ENCODE results near the gene SLC37A2. TPM values are rescaled to one million over a fixed set of nuclear protein-coding genes. Genes with fewer than 3 reads are reported as not detected.
A peak's percentile ranks its signal among the peaks of the same experiment; 100 is the strongest.
"Not testable (repeated sequence)": the region's sequence is repeated elsewhere in the genome, so short reads cannot be mapped to it uniquely, and the experiment has no call there.

The SLC37A2 gene
- total RNA-seq = 0.04 and 1.0 TPM in 2 replicates
- 0.22 and 0.98 TPM in 2 replicates for polyA plus RNA-seq

DNA sequence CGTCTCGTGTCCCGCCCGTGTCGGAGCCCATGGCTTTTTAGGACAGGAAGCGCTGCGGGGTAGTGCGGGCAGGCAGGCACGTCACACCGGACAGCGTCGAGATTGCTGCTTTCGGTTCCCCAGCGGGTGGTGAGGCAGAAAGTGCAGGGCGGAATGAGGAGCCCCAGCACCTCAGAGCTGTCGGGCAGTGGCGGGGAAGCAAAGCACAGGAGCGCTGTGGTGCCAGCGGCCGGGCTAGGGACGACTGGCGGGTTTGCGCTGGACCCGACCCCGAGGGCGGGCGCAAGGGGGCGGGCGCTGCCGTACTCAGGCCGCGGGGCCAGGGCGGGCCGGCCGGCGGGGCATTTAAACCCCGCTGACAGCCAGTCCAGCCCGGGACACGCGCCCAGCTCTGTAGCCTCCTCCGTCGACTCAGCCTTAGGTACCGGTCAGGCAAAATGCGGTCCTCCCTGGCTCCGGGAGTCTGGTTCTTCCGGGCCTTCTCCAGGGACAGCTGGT, at the start of gene SLC37A2:
Gene SLC37A2, plus strand, starts transcription at position 375 of the 498 bp plus-strand sequence. Its CDS starts 63 bp downstream, at position 438.
- Histone ChIP-seq H3K27ac (no peak within 1 kb of the TSS), H3K9me3 (ENCODE audit: low read depth) (no peaks in the 10 kb centered on the region), H3K4me1 (ENCODE audit: low read depth) (no peaks in the 10 kb centered on the region), H3K27me3 (peaks cover 65% of the 10 kb centered on the region), H3K4me3 (peak within 1 kb of the TSS; percentile 41), H3K36me3 (no peaks in the 10 kb centered on the region)
- TF ChIP-seq, protein P1, sequence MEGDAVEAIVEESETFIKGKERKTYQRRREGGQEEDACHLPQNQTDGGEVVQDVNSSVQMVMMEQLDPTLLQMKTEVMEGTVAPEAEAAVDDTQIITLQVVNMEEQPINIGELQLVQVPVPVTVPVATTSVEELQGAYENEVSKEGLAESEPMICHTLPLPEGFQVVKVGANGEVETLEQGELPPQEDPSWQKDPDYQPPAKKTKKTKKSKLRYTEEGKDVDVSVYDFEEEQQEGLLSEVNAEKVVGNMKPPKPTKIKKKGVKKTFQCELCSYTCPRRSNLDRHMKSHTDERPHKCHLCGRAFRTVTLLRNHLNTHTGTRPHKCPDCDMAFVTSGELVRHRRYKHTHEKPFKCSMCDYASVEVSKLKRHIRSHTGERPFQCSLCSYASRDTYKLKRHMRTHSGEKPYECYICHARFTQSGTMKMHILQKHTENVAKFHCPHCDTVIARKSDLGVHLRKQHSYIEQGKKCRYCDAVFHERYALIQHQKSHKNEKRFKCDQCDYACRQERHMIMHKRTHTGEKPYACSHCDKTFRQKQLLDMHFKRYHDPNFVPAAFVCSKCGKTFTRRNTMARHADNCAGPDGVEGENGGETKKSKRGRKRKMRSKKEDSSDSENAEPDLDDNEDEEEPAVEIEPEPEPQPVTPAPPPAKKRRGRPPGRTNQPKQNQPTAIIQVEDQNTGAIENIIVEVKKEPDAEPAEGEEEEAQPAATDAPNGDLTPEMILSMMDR (IDR thresholded peaks at IDR 0.05; ENCODE audit: low read depth, low read length) = peak; percentile 18
- DNase-seq (ENCODE audit: low read depth in 1 of 2, low spot score in 1 of 2) = peak; percentile 68 to 83

DNA sequence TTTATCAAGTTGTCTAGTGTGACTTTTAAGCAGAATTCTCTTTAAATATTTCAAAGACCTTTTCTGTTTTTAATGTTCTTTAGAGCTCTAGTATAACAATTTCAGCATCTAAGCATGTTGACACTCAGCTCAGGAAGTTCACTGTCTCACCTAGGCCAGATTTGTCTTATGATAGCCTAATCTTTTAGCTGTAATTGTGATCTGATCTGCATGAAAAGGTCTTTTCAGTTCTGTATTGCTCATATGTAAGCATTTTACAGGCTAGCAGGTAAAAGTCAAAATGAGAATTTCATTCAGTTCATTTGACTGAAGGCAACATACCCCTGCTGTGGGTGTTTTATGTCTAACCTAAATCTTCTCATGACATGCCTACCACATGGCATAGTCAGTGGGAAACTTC, 46.7 kb upstream of the SLC37A2 start:
- DNase-seq (ENCODE audit: low read depth in 1 of 2, low spot score in 1 of 2) = no peak
- H3K27me3 ChIP-seq = no peaks in the 10 kb centered on the region

DNA sequence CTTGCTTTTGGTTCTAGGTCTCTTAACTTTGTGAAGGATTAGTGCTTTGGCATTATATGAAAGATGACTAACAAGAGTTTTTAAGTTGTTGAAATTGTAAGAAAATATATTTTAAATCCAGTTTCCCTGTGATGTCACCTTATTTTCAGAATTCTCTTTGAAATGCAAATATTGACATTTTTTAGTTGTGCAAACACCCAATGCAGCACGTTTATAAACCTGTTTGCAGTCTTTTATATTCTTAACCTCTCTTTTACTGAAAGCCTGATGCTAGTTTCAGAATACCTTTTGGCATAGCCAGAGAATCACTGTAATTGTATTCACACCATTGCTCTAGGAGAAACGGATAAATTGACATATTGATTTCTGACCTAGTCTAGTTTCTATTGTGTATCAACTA, 42.8 kb upstream of the SLC37A2 start:
- Histone ChIP-seq H3K9me3 (ENCODE audit: low read depth) (no peaks in the 10 kb centered on the region), H3K36me3 (no peaks in the 10 kb centered on the region)
- TF ChIP-seq, protein P1 (IDR thresholded peaks at IDR 0.05; ENCODE audit: low read depth, low read length) = no peak

More for the DNA sequence above, 46.7 kb upstream of the SLC37A2 start:
- TF ChIP-seq, protein P1 (IDR thresholded peaks at IDR 0.05; ENCODE audit: low read depth, low read length) = no peak
- Histone ChIP-seq H3K9me3 (ENCODE audit: low read depth) (no peaks in the 10 kb centered on the region), H3K4me3 (no peak overlapping the region), H3K4me1 (ENCODE audit: low read depth) (no peaks in the 10 kb centered on the region), H3K27ac (no peak overlapping the region), H3K36me3 (no peaks in the 10 kb centered on the region)

DNA sequence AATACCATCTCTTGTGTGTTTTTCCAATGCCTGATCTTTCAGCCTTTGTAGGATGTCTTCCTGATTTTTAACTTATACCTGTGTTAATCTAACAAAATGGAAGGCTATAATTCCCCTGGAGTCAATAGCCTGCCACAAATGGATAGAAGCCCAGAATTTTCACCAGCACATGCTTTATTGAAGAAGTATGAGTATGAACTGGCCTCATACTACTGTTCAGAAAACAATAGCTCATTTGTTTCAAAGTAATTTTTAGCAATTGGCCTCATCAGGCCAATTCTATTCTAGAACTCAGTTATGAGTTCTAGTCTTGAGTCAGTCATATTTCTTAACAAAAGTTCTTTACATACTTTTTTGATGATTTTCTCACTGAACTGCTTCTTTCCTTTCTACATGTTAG, 40.6 kb upstream of the SLC37A2 start:
- no peak overlapping the region for H3K27ac ChIP-seq
- no peaks in the 10 kb centered on the region for H3K4me1 ChIP-seq (ENCODE audit: low read depth)
- H3K4me3 ChIP-seq = no peak overlapping the region
- DNase-seq (ENCODE audit: low read depth in 1 of 2, low spot score in 1 of 2) = no peak
- no peaks in the 10 kb centered on the region for H3K27me3 ChIP-seq
- TF ChIP-seq, protein P1 (IDR thresholded peaks at IDR 0.05; ENCODE audit: low read depth, low read length) = no peak
- H3K9me3 ChIP-seq (ENCODE audit: low read depth) = no peaks in the 10 kb centered on the region
- H3K36me3 ChIP-seq = no peaks in the 10 kb centered on the region

More for the DNA sequence above, 42.8 kb upstream of the SLC37A2 start:
- H3K27ac ChIP-seq = no peak overlapping the region
- no peak for DNase-seq (ENCODE audit: low read depth in 1 of 2, low spot score in 1 of 2)
- H3K27me3 ChIP-seq = no peaks in the 10 kb centered on the region
- no peaks in the 10 kb centered on the region for H3K4me1 ChIP-seq (ENCODE audit: low read depth)
- no peak overlapping the region for H3K4me3 ChIP-seq

DNA sequence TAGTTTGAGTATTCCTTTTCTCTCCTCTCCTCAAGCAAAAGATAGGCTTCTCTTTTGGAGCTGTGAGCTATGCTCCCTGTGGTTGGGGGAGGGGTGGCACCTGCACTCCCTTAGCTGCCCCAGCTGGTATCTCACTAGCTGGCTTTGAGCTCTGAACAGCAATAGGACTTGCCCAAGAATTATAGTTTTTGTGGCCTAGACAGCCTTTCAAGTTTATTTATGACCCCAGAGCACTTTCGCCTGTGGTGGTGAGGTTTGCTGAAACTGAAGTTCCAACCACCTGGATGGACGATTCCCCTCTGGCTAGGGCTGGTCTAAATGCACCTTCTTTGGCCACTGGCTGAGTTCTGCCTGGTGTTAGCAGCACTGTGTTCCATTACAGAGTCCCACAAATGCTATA, 37.1 kb upstream of the SLC37A2 start:
- TF ChIP-seq, protein P1 (IDR thresholded peaks at IDR 0.05; ENCODE audit: low read depth, low read length) = no peak

DNA sequence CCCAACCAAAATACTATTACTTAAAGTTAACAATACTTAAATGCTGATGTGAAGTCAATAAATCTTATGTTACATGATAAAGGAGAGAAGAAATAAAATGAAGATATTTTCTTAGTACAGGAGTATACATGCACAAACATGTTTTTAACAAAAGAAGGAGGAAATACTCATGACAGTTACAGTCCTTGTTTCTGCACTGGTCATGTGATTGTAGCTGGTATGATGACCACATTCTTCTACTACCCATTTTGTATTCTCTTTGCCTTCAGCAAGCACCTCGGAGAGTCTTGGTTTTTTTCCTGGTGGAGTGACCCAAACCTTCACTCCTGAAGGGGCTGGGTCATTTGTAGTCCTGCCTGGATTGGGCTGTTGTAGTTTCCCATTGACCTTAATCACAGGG, 33.7 kb upstream of the SLC37A2 start:
- H3K27me3 ChIP-seq; H3K36me3 ChIP-seq; H3K9me3 ChIP-seq (ENCODE audit: low read depth); DNase-seq (ENCODE audit: low read depth in 1 of 2, low spot score in 1 of 2); H3K4me1 ChIP-seq (ENCODE audit: low read depth); H3K4me3 ChIP-seq; H3K27ac ChIP-seq: not testable (repeated sequence)

More for the DNA sequence above, 37.1 kb upstream of the SLC37A2 start:
- H3K4me3 ChIP-seq = no peak overlapping the region
- no peaks in the 10 kb centered on the region for H3K27me3 ChIP-seq
- H3K27ac ChIP-seq = no peak overlapping the region
- no peaks in the 10 kb centered on the region for H3K36me3 ChIP-seq
- no peak for DNase-seq (ENCODE audit: low read depth in 1 of 2, low spot score in 1 of 2)
- H3K4me1 ChIP-seq (ENCODE audit: low read depth) = no peaks in the 10 kb centered on the region
- H3K9me3 ChIP-seq (ENCODE audit: low read depth) = no peaks in the 10 kb centered on the region

Data from cardiac muscle cell (in vitro differentiated cells and primary cell).